Prostate gland (tissue), 2 donors: ENCODE data around the gene MPPED1. TPM values are rescaled to one million over a fixed set of nuclear protein-coding genes. Genes with fewer than 3 reads are reported as not detected.

Source experiments
- DNase-seq: peaks from one replicate; pipeline ENCODE4 v3.0.0-alpha.2; 2019; ENCODE audit warnings: low spot score
- H3K27ac ChIP-seq, 2 donors: fragments of 200-600 bp; sonication (generic); 2 replicates each; pipeline ENCODE4 v1.5.1; 2017 to 2019
- H3K27me3 ChIP-seq: fragments of 200-600 bp; sonication (generic); replicated peaks from 2 replicates; pipeline ENCODE4 v1.5.1; 2019; ENCODE audit not compliant: insufficient read depth
- H3K36me3 ChIP-seq, 2 donors: fragments of 200-600 bp; sonication (generic); 1 replicate in 1 of 2; 2 replicates in 1 of 2; pipeline versions ENCODE4 v1.5.1 to v1.8.1; 2017 to 2019
- H3K4me1 ChIP-seq: fragments of 200-600 bp; sonication (generic); replicated peaks from 2 replicates; pipeline ENCODE4 v1.5.1; 2019
- H3K4me3 ChIP-seq, 2 donors: fragments of 200-600 bp; sonication (generic); 2 replicates each; pipeline ENCODE4 v1.5.1; 2017 to 2019
- H3K9me3 ChIP-seq: fragments of 200-600 bp; sonication (generic); 2 replicates; pipeline ENCODE4 v1.5.1; 2017
- POLR2A ChIP-seq: fragments of 450-650 bp; IDR thresholded peaks from one replicate; pipeline ENCODE4 v1.6.1; 2016; ENCODE audit warnings: antibody characterized with exemption, mild to moderate bottlenecking
- POLR2AphosphoS5 ChIP-seq: sonication (generic); formaldehyde crosslinking; IDR thresholded peaks from one replicate; pipeline ENCODE4 v1.6.1; 2017; ENCODE audit warnings: antibody characterized with exemption
- WGBS: methylation state at CpG from one replicate; pipeline ENCODE4 v1.1.5; 2018; 5-methylcytosine and 5-hydroxymethylcytosine counted together
- intact Hi-C: fragments of 100-400 bp; cut with DNase I; formaldehyde crosslinking; loops from one replicate; pipeline ENCODE4 v1.14.2; 2022
- total RNA-seq, 2 donors: library from RNA; depleted of rRNA; stranded (reverse); fragments of >200 nt; gene quantifications; one replicate each; pipeline ENCODE4 v1.1.0, GENCODE V29; 2016
- TF ChIP-seq, protein P1 (sequence below), 4 experiments: fragments of 200-600 bp in 2 of 4; fragments of 450-650 bp in 2 of 4; sonication (generic) in 2 of 4; IDR thresholded peaks; 1 replicate in 3 of 4; 2 replicates in 1 of 4; pipeline ENCODE4 v1.5.1; 2016 to 2019; ENCODE audit warnings: antibody characterized with exemption in 4 of 4, mild to moderate bottlenecking in 2 of 4, moderate library complexity in 2 of 4

MPPED1 gene
- total RNA-seq, 2 donors from 2014 or later = 0.77 to 6.4 TPM

DNA sequence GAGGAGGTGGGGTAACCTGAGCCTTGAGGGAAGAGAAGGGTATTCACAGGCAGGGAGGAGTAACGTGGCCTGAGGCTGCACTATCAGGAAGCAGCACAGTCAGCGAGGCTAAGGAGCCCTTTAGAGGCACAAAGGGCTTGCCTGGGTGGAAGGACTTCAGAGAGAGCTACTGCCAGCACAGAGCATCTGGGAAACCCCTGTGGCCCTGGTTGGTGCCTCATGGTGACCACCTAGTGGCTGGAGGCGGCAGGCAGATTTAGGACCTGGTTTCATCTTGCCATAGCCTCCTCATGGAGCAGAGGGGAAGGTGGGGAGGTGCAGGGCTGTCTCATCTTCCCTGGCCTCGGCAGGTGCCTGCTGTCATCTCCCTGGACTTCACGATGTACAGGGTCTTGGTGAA, 64.5 kb downstream of the MPPED1 start:
- Histone ChIP-seq H3K4me1 (no peaks in the 10 kb centered on the region), H3K36me3 (no peaks in the 10 kb centered on the region), H3K27ac (no peak overlapping the region), H3K27me3 (no peaks in the 10 kb centered on the region), H3K9me3 (no peaks in the 10 kb centered on the region), H3K4me3 (no peak overlapping the region)
- no peak for DNase-seq
- intact Hi-C loops = no loop called here
- 71% methylated on average over 5 of the region's 5 CpGs for WGBS
- TF ChIP-seq POLR2AphosphoS5 = no peak
- TF ChIP-seq, protein P1, sequence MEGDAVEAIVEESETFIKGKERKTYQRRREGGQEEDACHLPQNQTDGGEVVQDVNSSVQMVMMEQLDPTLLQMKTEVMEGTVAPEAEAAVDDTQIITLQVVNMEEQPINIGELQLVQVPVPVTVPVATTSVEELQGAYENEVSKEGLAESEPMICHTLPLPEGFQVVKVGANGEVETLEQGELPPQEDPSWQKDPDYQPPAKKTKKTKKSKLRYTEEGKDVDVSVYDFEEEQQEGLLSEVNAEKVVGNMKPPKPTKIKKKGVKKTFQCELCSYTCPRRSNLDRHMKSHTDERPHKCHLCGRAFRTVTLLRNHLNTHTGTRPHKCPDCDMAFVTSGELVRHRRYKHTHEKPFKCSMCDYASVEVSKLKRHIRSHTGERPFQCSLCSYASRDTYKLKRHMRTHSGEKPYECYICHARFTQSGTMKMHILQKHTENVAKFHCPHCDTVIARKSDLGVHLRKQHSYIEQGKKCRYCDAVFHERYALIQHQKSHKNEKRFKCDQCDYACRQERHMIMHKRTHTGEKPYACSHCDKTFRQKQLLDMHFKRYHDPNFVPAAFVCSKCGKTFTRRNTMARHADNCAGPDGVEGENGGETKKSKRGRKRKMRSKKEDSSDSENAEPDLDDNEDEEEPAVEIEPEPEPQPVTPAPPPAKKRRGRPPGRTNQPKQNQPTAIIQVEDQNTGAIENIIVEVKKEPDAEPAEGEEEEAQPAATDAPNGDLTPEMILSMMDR (IDR thresholded peaks at IDR 0.05) = no peak
- no peak for TF ChIP-seq POLR2A

DNA sequence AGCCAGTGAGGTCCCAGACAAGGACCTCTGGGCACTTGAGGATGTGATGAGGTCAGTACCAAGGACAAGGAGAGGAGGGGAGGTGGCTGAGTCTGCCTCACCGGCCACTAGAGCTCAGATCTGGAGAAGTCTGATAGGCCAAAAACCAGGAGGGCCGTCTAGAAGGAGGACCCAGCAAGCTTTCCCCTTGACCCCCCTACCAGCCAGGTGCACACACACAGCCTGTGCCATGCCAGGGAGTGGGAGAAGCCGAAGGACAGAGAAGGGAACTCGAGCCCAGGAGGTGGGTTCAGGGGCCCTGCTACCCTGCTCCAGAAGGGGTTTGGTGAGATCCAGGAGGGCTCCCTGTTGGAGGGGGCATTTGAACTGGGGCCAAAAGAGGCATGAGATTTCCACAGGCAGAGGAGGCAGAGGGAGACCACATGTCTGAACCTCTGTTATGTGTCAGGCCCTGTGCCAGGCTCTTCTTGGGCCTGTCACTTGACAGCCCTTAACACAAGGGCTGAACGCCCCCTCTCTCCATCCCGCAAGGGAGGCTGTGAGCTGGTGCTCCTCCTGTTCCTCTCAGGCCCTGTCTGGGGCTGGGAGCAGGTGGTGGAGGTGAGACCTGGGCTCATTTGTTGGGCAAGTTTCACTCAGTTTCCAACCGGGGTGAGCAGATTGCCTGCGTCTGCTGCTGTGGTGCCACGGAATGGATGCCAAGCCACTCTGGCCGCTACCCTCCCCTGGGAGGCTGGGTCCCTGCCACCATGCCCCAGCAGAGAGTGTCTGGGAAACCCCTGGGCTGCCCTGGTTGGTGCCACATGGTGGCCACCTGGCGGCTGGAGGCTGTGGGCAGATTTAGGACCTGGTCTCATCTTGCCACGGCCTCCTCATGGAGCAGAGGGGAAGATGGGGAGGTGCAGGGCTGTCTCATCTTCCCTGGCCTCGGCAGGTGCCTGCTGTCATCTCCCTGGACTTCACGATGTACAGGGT, 65.2 kb downstream of the MPPED1 start:
- DNase-seq = no peak
- H3K4me1 ChIP-seq = no peaks in the 10 kb centered on the region
- intact Hi-C loops = no loop called here
- 87% methylated on average over 13 of the region's 14 CpGs for WGBS
- TF ChIP-seq, protein P1 (IDR thresholded peaks at IDR 0.05) = no peak
- no peak for TF ChIP-seq POLR2A
- TF ChIP-seq POLR2AphosphoS5 = no peak
- H3K36me3 ChIP-seq = no peaks in the 10 kb centered on the region
- H3K27me3 ChIP-seq = no peaks in the 10 kb centered on the region
- no peak overlapping the region for H3K4me3 ChIP-seq
- H3K9me3 ChIP-seq = no peaks in the 10 kb centered on the region
- no peak overlapping the region for H3K27ac ChIP-seq

DNA sequence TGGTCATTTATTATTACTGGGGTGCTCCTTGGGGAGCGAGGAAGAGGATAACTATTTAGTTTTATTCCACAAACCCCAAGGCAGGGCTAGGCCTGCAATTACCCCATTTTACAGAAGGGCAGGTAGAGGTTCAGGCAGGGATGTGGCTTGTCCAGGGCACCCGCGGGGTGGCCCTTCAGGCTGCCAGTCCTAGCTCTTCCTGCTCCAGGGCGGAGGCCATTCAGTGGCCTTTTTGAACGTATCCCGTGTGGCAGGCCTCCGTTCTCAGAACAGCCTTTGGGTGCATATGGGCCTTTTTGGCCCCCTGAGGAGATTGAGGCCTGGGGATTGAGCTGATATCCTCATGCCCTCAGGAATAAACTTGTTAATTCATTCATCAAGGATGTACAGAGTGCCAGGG, 66.2 kb downstream of the MPPED1 start:
- H3K9me3 ChIP-seq = no peaks in the 10 kb centered on the region
- H3K4me1 ChIP-seq = no peaks in the 10 kb centered on the region
- H3K4me3 ChIP-seq = no peak overlapping the region
- no peaks in the 10 kb centered on the region for H3K36me3 ChIP-seq
- 95% methylated on average over 7 of the region's 7 CpGs for WGBS
- no peaks in the 10 kb centered on the region for H3K27me3 ChIP-seq
- no peak for DNase-seq
- intact Hi-C loops = no loop called here
- TF ChIP-seq POLR2AphosphoS5 (no peak), POLR2A (no peak)
- TF ChIP-seq, protein P1 (IDR thresholded peaks at IDR 0.05) = no peak
- H3K27ac ChIP-seq = no peak overlapping the region

GRCh38 chr22:43478621-43479300, 66.9 kb downstream of the MPPED1 start:
- no peaks in the 10 kb centered on the region for H3K4me1 ChIP-seq
- DNase-seq = no peak
- WGBS = 93% methylated on average over 20 of the region's 21 CpGs
- intact Hi-C loops = no loop called here
- no peaks in the 10 kb centered on the region for H3K36me3 ChIP-seq
- TF ChIP-seq POLR2AphosphoS5 (no peak), POLR2A (no peak)
- TF ChIP-seq, protein P1 (IDR thresholded peaks at IDR 0.05) = no peak
- H3K27ac ChIP-seq = no peak overlapping the region
- no peaks in the 10 kb centered on the region for H3K27me3 ChIP-seq
- H3K4me3 ChIP-seq = no peak overlapping the region
- H3K9me3 ChIP-seq = no peaks in the 10 kb centered on the region
